Measurements from ENCODE around the gene TEAD1.

The TEAD1 gene

GRCh38 chr11:12941671-12942070, 267.4 kb downstream of the TEAD1 start:
- no peak for DNase-seq (ENCODE audit: low spot score)
- Histone ChIP-seq H3K23ac (ENCODE audit: low read depth, low read length, poor library complexity) (no peak overlapping the region), H2AK5ac (ENCODE audit: low read depth, low read length) (no peak overlapping the region), H2BK15ac (ENCODE audit: low read length) (no peak overlapping the region), H4K91ac (ENCODE audit: low read depth, low read length, poor library complexity) (no peak overlapping the region), H2BK5ac (ENCODE audit: low read length) (no peak overlapping the region), H2BK12ac (ENCODE audit: low read length) (no peak overlapping the region), H3K4me3 (ENCODE audit: low read length in 2 of 2) (no peak overlapping the region), H3K4me1 (ENCODE audit: control insufficient read depth in 2 of 2, insufficient read depth in 1 of 2, low read depth in 1 of 2, low read length in 2 of 2) (peaks cover 0 to 4% of the 10 kb centered on the region in 2 donors), H3K36me3 (replicated peaks in 1 of 2; ENCODE audit: control insufficient read depth in 2 of 2, insufficient read depth in 2 of 2, low read length in 2 of 2) (peaks cover 23 to 86% of the 10 kb centered on the region in 2 donors), H2AFZ (ENCODE audit: low read length) (no peak overlapping the region), H3K4me2 (ENCODE audit: insufficient read depth, low read length, poor library complexity, severe bottlenecking) (no peak overlapping the region), H2BK120ac (ENCODE audit: low read depth, low read length) (no peak overlapping the region), H3K9ac (ENCODE audit: low read depth, low read length, poor library complexity) (no peak overlapping the region), H3K27me3 (ENCODE audit: control insufficient read depth in 3 of 3, insufficient read depth in 3 of 3, low read depth in 1 of 3, low read length in 3 of 3) (no peaks in the 10 kb centered on the region), H3K4ac (ENCODE audit: low read length) (no peak overlapping the region), H3K9me3 (replicated peaks in 1 of 2; ENCODE audit: control insufficient read depth in 2 of 2, insufficient read depth in 1 of 2, low read depth in 1 of 2, low read length in 2 of 2) (peaks cover 0 to 2% of the 10 kb centered on the region in 2 donors), H3K14ac (ENCODE audit: low read length) (no peak overlapping the region), H3K79me1 (ENCODE audit: low read depth, low read length) (no peaks in the 10 kb centered on the region), H4K8ac (ENCODE audit: low read depth, low read length) (no peak overlapping the region), H3K27ac (replicated peaks; ENCODE audit: low read length) (no peak overlapping the region), H3K18ac (ENCODE audit: low read length) (no peak overlapping the region)
- WGBS, 2 donors (ENCODE audit: extremely low coverage in 2 of 2, insufficient read length in 2 of 2, insufficient replicate concordance in 1 of 2), result no CpG with 5 or more reads among the region's 4 CpGs

- H2BK15ac ChIP-seq (ENCODE audit: low read length), result no peak overlapping the region
- H3K4me3 ChIP-seq (ENCODE audit: low read length in 2 of 2), result no peak overlapping the region
- H3K4me2 ChIP-seq (ENCODE audit: insufficient read depth, low read length, poor library complexity, severe bottlenecking), result no peak overlapping the region
- H3K27me3 ChIP-seq (ENCODE audit: control insufficient read depth in 3 of 3, insufficient read depth in 3 of 3, low read depth in 1 of 3, low read length in 3 of 3), result no peaks in the 10 kb centered on the region
- no peak overlapping the region for H3K9ac ChIP-seq (ENCODE audit: low read depth, low read length, poor library complexity)
- no peak overlapping the region for H2BK5ac ChIP-seq (ENCODE audit: low read length)
- H4K8ac ChIP-seq (ENCODE audit: low read depth, low read length), result no peak overlapping the region
- no CpG with 5 or more reads among the region's 11 CpGs for WGBS, 2 donors (ENCODE audit: extremely low coverage in 2 of 2, insufficient read length in 2 of 2, insufficient replicate concordance in 1 of 2)
- H2BK12ac ChIP-seq (ENCODE audit: low read length), result no peak overlapping the region
- no peak overlapping the region for H4K91ac ChIP-seq (ENCODE audit: low read depth, low read length, poor library complexity)
- no peak overlapping the region for H3K23ac ChIP-seq (ENCODE audit: low read depth, low read length, poor library complexity)
- H3K4ac ChIP-seq (ENCODE audit: low read length), result no peak overlapping the region
- H2BK120ac ChIP-seq (ENCODE audit: low read depth, low read length), result no peak overlapping the region
- H3K14ac ChIP-seq (ENCODE audit: low read length), result no peak overlapping the region
- DNase-seq (ENCODE audit: low spot score), result no peak
- peaks cover 23 to 81% of the 10 kb centered on the region in 2 donors for H3K36me3 ChIP-seq (replicated peaks in 1 of 2; ENCODE audit: control insufficient read depth in 2 of 2, insufficient read depth in 2 of 2, low read length in 2 of 2)
- no peak overlapping the region for H2AFZ ChIP-seq (ENCODE audit: low read length)
- peak overlapping the region; percentile 33 for H3K27ac ChIP-seq (replicated peaks; ENCODE audit: low read length)
- peaks cover 0 to 2% of the 10 kb centered on the region in 2 donors for H3K9me3 ChIP-seq (replicated peaks in 1 of 2; ENCODE audit: control insufficient read depth in 2 of 2, insufficient read depth in 1 of 2, low read depth in 1 of 2, low read length in 2 of 2)
- no peak overlapping the region for H3K18ac ChIP-seq (ENCODE audit: low read length)
- H3K79me1 ChIP-seq (ENCODE audit: low read depth, low read length), result no peaks in the 10 kb centered on the region
- peaks cover 0 to 4% of the 10 kb centered on the region in 2 donors for H3K4me1 ChIP-seq (ENCODE audit: control insufficient read depth in 2 of 2, insufficient read depth in 1 of 2, low read depth in 1 of 2, low read length in 2 of 2)
- H2AK5ac ChIP-seq (ENCODE audit: low read depth, low read length), result no peak overlapping the region
Observed at GRCh38 chr11:12942157-12942556, 267.9 kb downstream of the TEAD1 start.

GRCh38 chr11:12943311-12943710, 269.1 kb downstream of the TEAD1 start:
- WGBS, 2 donors (ENCODE audit: extremely low coverage in 2 of 2, insufficient read length in 2 of 2, insufficient replicate concordance in 1 of 2), result no CpG with 5 or more reads among the region's 5 CpGs
- H3K9me3 ChIP-seq (replicated peaks in 1 of 2; ENCODE audit: control insufficient read depth in 2 of 2, insufficient read depth in 1 of 2, low read depth in 1 of 2, low read length in 2 of 2), result peaks cover 0 to 2% of the 10 kb centered on the region in 2 donors
- H2BK5ac ChIP-seq (ENCODE audit: low read length), result no peak overlapping the region
- H3K4ac ChIP-seq (ENCODE audit: low read length), result no peak overlapping the region
- no peak overlapping the region for H2BK12ac ChIP-seq (ENCODE audit: low read length)
- H3K4me3 ChIP-seq (ENCODE audit: low read length in 2 of 2), result no peak overlapping the region
- H4K8ac ChIP-seq (ENCODE audit: low read depth, low read length), result no peak overlapping the region
- H3K23ac ChIP-seq (ENCODE audit: low read depth, low read length, poor library complexity), result no peak overlapping the region
- no peak for DNase-seq (ENCODE audit: low spot score)
- no peak overlapping the region for H3K18ac ChIP-seq (ENCODE audit: low read length)
- no peak overlapping the region for H3K4me2 ChIP-seq (ENCODE audit: insufficient read depth, low read length, poor library complexity, severe bottlenecking)
- no peak overlapping the region for H2AFZ ChIP-seq (ENCODE audit: low read length)
- H4K91ac ChIP-seq (ENCODE audit: low read depth, low read length, poor library complexity), result no peak overlapping the region
- peaks cover 22 to 69% of the 10 kb centered on the region in 2 donors for H3K36me3 ChIP-seq (replicated peaks in 1 of 2; ENCODE audit: control insufficient read depth in 2 of 2, insufficient read depth in 2 of 2, low read length in 2 of 2)
- no peak overlapping the region for H2BK120ac ChIP-seq (ENCODE audit: low read depth, low read length)
- no peak overlapping the region for H2AK5ac ChIP-seq (ENCODE audit: low read depth, low read length)
- H3K14ac ChIP-seq (ENCODE audit: low read length), result no peak overlapping the region
- H3K27ac ChIP-seq (replicated peaks; ENCODE audit: low read length), result no peak overlapping the region
- H3K27me3 ChIP-seq (ENCODE audit: control insufficient read depth in 3 of 3, insufficient read depth in 3 of 3, low read depth in 1 of 3, low read length in 3 of 3), result no peaks in the 10 kb centered on the region
- H3K79me1 ChIP-seq (ENCODE audit: low read depth, low read length), result no peaks in the 10 kb centered on the region
- no peak overlapping the region for H2BK15ac ChIP-seq (ENCODE audit: low read length)
- no peak overlapping the region for H3K9ac ChIP-seq (ENCODE audit: low read depth, low read length, poor library complexity)
- peaks cover 0 to 4% of the 10 kb centered on the region in 2 donors for H3K4me1 ChIP-seq (ENCODE audit: control insufficient read depth in 2 of 2, insufficient read depth in 1 of 2, low read depth in 1 of 2, low read length in 2 of 2)

- Histone ChIP-seq H3K23ac (ENCODE audit: low read depth, low read length, poor library complexity) (no peak overlapping the region), H3K27ac (replicated peaks; ENCODE audit: low read length) (no peak overlapping the region), H3K27me3 (ENCODE audit: control insufficient read depth in 3 of 3, insufficient read depth in 3 of 3, low read depth in 1 of 3, low read length in 3 of 3) (no peaks in the 10 kb centered on the region), H2AFZ (ENCODE audit: low read length) (no peak overlapping the region), H3K79me1 (ENCODE audit: low read depth, low read length) (no peaks in the 10 kb centered on the region), H3K4ac (ENCODE audit: low read length) (no peak overlapping the region), H3K4me2 (ENCODE audit: insufficient read depth, low read length, poor library complexity, severe bottlenecking) (no peak overlapping the region), H3K36me3 (replicated peaks in 1 of 2; ENCODE audit: control insufficient read depth in 2 of 2, insufficient read depth in 2 of 2, low read length in 2 of 2) (peaks cover 13 to 53% of the 10 kb centered on the region in 2 donors), H2AK5ac (ENCODE audit: low read depth, low read length) (no peak overlapping the region), H3K9ac (ENCODE audit: low read depth, low read length, poor library complexity) (no peak overlapping the region), H4K8ac (ENCODE audit: low read depth, low read length) (no peak overlapping the region), H2BK120ac (ENCODE audit: low read depth, low read length) (no peak overlapping the region), H4K91ac (ENCODE audit: low read depth, low read length, poor library complexity) (no peak overlapping the region), H3K4me3 (ENCODE audit: low read length in 2 of 2) (no peak overlapping the region), H3K18ac (ENCODE audit: low read length) (no peak overlapping the region), H2BK15ac (ENCODE audit: low read length) (no peak overlapping the region), H2BK12ac (ENCODE audit: low read length) (no peak overlapping the region), H3K14ac (ENCODE audit: low read length) (no peak overlapping the region), H3K9me3 (replicated peaks in 1 of 2; ENCODE audit: control insufficient read depth in 2 of 2, insufficient read depth in 1 of 2, low read depth in 1 of 2, low read length in 2 of 2) (peaks cover 0 to 2% of the 10 kb centered on the region in 2 donors), H3K4me1 (ENCODE audit: control insufficient read depth in 2 of 2, insufficient read depth in 1 of 2, low read depth in 1 of 2, low read length in 2 of 2) (peaks cover 0 to 4% of the 10 kb centered on the region in 2 donors), H2BK5ac (ENCODE audit: low read length) (no peak overlapping the region)
- DNase-seq (ENCODE audit: low spot score), result no peak
- WGBS, 2 donors (ENCODE audit: extremely low coverage in 2 of 2, insufficient read length in 2 of 2, insufficient replicate concordance in 1 of 2), result no CpG with 5 or more reads among the region's 3 CpGs
Observed at GRCh38 chr11:12944889-12945288, 270.7 kb downstream of the TEAD1 start.

Data from neuronal stem cell (in vitro differentiated cells).